SK-N-SH treated with all-trans-retinoic acid at 6 μM for 48 hours (cell line): ENCODE results near the gene SBK2.

Source experiments
- ATAC-seq: fragments of 200-7000 bp; cut with Tn5 transposase; 3 replicates; pipeline ENCODE4 v1.9.1; 2020; ENCODE audit warnings: mild to moderate bottlenecking, moderate library complexity
- ARNTL ChIP-seq: fragments of 450-650 bp; formaldehyde crosslinking; IDR thresholded peaks from 2 replicates; pipeline ENCODE4 v1.5.0; 2020; ENCODE audit warnings: low read depth, mild to moderate bottlenecking, moderate library complexity, borderline replicate concordance
- BACH2 ChIP-seq: fragments of 250-450 bp; sonication (Bioruptor Pico); IDR thresholded peaks from 2 replicates; pipeline ENCODE4 v1.9.0; 2021; ENCODE audit warnings: mild to moderate bottlenecking, borderline replicate concordance
- CREB5 ChIP-seq: fragments of 250-450 bp; sonication (Bioruptor Pico); IDR thresholded peaks from 2 replicates; pipeline ENCODE4 v1.5.1; 2020; ENCODE audit warnings: low read depth, mild to moderate bottlenecking, moderate library complexity
- CSRNP3 ChIP-seq: fragments of 250-450 bp; sonication (Bioruptor Pico); IDR thresholded peaks from 2 replicates; pipeline ENCODE4 v1.5.1; 2021; ENCODE audit warnings: mild to moderate bottlenecking, moderate library complexity
- ESRRG ChIP-seq: fragments of 250-450 bp; sonication (Bioruptor Pico); IDR thresholded peaks from 2 replicates; pipeline ENCODE4 v1.6.1; 2021; ENCODE audit warnings: mild to moderate bottlenecking
- GLIS3 ChIP-seq: fragments of 250-450 bp; sonication (Bioruptor Pico); IDR thresholded peaks from 2 replicates; pipeline ENCODE4 v1.5.0; 2020; ENCODE audit warnings: mild to moderate bottlenecking, moderate library complexity
- PATZ1 ChIP-seq: fragments of 250-450 bp; sonication (Bioruptor Pico); IDR thresholded peaks from 2 replicates; pipeline ENCODE4 v1.8.0; 2020; ENCODE audit warnings: mild to moderate bottlenecking, moderate library complexity, borderline replicate concordance
- PPARA ChIP-seq: fragments of 250-450 bp; sonication (Bioruptor Pico); IDR thresholded peaks from 2 replicates; pipeline ENCODE4 v1.5.0; 2020; ENCODE audit warnings: mild to moderate bottlenecking, borderline replicate concordance
- SNAI2 ChIP-seq: fragments of 250-450 bp; sonication (Bioruptor Pico); IDR thresholded peaks from 2 replicates; pipeline ENCODE4 v1.5.0; 2020; ENCODE audit warnings: mild to moderate bottlenecking, moderate library complexity
- TSHZ2 ChIP-seq: fragments of 250-450 bp; sonication (Bioruptor Pico); IDR thresholded peaks from 2 replicates; pipeline ENCODE4 v1.5.0; 2020; ENCODE audit warnings: mild to moderate bottlenecking, moderate library complexity
- ZC3H10 ChIP-seq: fragments of 250-450 bp; sonication (Bioruptor Pico); IDR thresholded peaks from 2 replicates; pipeline ENCODE4 v1.5.1; 2021; ENCODE audit warnings: mild to moderate bottlenecking, moderate library complexity
- ZNF565 ChIP-seq: fragments of 450-650 bp; formaldehyde crosslinking; conservative IDR thresholded peaks from 2 replicates; pipeline ENCODE4 v1.5.0; 2020; ENCODE audit warnings: low read depth, mild to moderate bottlenecking, moderate library complexity
- ZNF70 ChIP-seq: fragments of 450-650 bp; formaldehyde crosslinking; IDR thresholded peaks from 2 replicates; pipeline ENCODE4 v1.5.0; 2020; ENCODE audit warnings: mild to moderate bottlenecking, moderate library complexity
- ZNF8 ChIP-seq: fragments of 450-650 bp; formaldehyde crosslinking; IDR thresholded peaks from 2 replicates; pipeline ENCODE4 v1.5.0; 2020; ENCODE audit warnings: mild to moderate bottlenecking, moderate library complexity

Gene SBK2

GRCh38 chr19:55491546-55492360, 45.2 kb downstream of the SBK2 start:
- TF ChIP-seq PATZ1 (CRISPR knock-in tag): no peak
- ATAC-seq: no peak

GRCh38 chr19:55490478-55491432, 46.2 kb downstream of the SBK2 start:
- peak; percentile 4; the same call in 2 of the 3 replicates for ATAC-seq

GRCh38 chr19:55489711-55490477, 47.0 kb downstream of the SBK2 start:
- TF ChIP-seq ZNF565 (CRISPR knock-in tag) (no peak), GLIS3 (CRISPR knock-in tag) (no peak), PPARA (CRISPR knock-in tag) (no peak), ZNF8 (CRISPR knock-in tag) (no peak), CSRNP3 (CRISPR knock-in tag) (no peak), BACH2 (CRISPR knock-in tag) (no peak), ESRRG (CRISPR knock-in tag) (no peak), SNAI2 (CRISPR knock-in tag) (no peak)

More at GRCh38 chr19:55490478-55491432, 46.2 kb downstream of the SBK2 start:
- no peak for TF ChIP-seq ZC3H10 (CRISPR knock-in tag)

GRCh38 chr19:55488986-55489710, 47.8 kb downstream of the SBK2 start:
- no peak for ATAC-seq
- TF ChIP-seq TSHZ2 (CRISPR knock-in tag) (no peak), ZNF8 (CRISPR knock-in tag) (no peak), ZNF70 (no peak), CREB5 (no peak), ZC3H10 (CRISPR knock-in tag) (no peak), PPARA (CRISPR knock-in tag) (no peak), PATZ1 (CRISPR knock-in tag) (no peak), ARNTL (CRISPR knock-in tag) (no peak), SNAI2 (CRISPR knock-in tag) (no peak), ZNF565 (CRISPR knock-in tag) (no peak)
- TF ChIP-seq, all 23 proteins: peak for 0

More at GRCh38 chr19:55489711-55490477, 47.0 kb downstream of the SBK2 start:
- no peak for ATAC-seq
